ENCODE measurements around the gene CORO2B. TPM values are rescaled to one million over a fixed set of nuclear protein-coding genes. Genes with fewer than 3 reads are reported as not detected.

The CORO2B gene
- total and polyA plus RNA-seq, 2 of the 4 experiments (the other 2 are of a cell fraction) = 9.3 to 39.3 TPM

DNA sequence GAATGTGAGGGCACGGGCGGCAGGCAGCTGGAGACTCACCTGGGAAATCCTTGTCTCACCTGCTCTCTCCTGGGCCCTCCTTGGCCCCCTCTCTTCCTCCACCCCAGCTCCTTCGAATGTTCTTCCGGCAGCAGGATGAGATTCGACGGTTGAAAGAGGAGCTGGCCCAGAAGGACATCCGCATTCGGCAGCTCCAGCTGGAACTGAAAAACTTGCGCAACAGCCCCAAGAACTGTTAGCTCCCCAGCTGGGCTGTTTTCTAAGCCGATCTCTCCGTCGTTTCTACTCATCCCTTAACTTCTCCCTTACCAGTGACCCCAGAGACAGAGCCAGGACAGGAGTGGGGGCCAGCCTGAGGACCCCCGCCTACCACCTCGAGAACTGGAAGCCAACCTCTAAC, 146.9 kb downstream of the CORO2B start:
- Histone ChIP-seq H2BK5ac (ENCODE audit: low read depth, low read length, poor library complexity, severe bottlenecking) (no peak overlapping the region), H3K9me1 (ENCODE audit: insufficient read depth, low read length) (0 out of 2 replicates have a peak, but pooled peaks cover 3% of the 10 kb centered on the region), H3K9ac (ENCODE audit: low read depth, low read length) (no peak overlapping the region), H3K18ac (ENCODE audit: low read depth, low read length) (no peak overlapping the region), H4K91ac (ENCODE audit: insufficient read depth, low read depth, low read length) (no peak overlapping the region), H2BK120ac (ENCODE audit: low read depth, low read length) (no peak overlapping the region), H3K4me1 (ENCODE audit: control insufficient read depth, insufficient read depth, low read length) (peaks cover 5% of the 10 kb centered on the region), H4K8ac (ENCODE audit: low read depth in 2 of 2, low read length in 2 of 2) (no peak overlapping the region), H2AK5ac (ENCODE audit: low read depth, low read length) (no peak overlapping the region), H2BK20ac (ENCODE audit: low read depth, low read length) (no peak overlapping the region), H2AFZ (replicated peaks; ENCODE audit: low read length, poor library complexity) (no peak overlapping the region), H4K5ac (ENCODE audit: low read depth, low read length) (no peak overlapping the region), H4K20me1 (ENCODE audit: insufficient read depth, low read length) (no peaks in the 10 kb centered on the region), H3K56ac (ENCODE audit: extremely low read depth, insufficient read depth, low read length) (no peak overlapping the region), H2BK15ac (ENCODE audit: low read depth, low read length) (no peak overlapping the region), H3K9me3 (ENCODE audit: control insufficient read depth, insufficient read depth, low read length) (no peaks in the 10 kb centered on the region), H3K79me1 (ENCODE audit: low read depth in 1 of 2, low read length in 2 of 2) (no peaks in the 10 kb centered on the region), H3K36me3 (ENCODE audit: control insufficient read depth, insufficient read depth, low read length) (no peaks in the 10 kb centered on the region), H3K27ac (ENCODE audit: insufficient read depth, low read length) (no peak overlapping the region), H3K4me3 (ENCODE audit: insufficient read depth, low read depth, low read length) (no peak overlapping the region), H3K27me3 (ENCODE audit: control insufficient read depth, insufficient read depth, low read length) (no peaks in the 10 kb centered on the region), H3K4me2 (ENCODE audit: low read depth, low read length) (no peak overlapping the region), H2AK9ac (replicated peaks; ENCODE audit: low read depth, low read length, poor library complexity) (no peak overlapping the region), H3K4ac (ENCODE audit: low read depth, low read length) (no peak overlapping the region), H3K23ac (ENCODE audit: low read depth, low read length) (no peak overlapping the region), H3K14ac (replicated peaks; ENCODE audit: low read depth, low read length) (no peak overlapping the region)
- TF ChIP-seq CEBPB (IDR thresholded peaks at IDR 0.05; ENCODE audit: low read depth, low read length) = peak; percentile 95
- no peak for TF ChIP-seq CHD1 (IDR thresholded peaks at IDR 0.05; ENCODE audit: low read depth, low read length)
- DNase-seq (peak; percentile 53), ATAC-seq (ENCODE audit: low read depth) (peak; percentile 53)
- dilution Hi-C loops (cut with HindIII; ENCODE audit: low sequenced_read_pairs, unreplicated experiment) = no loop called here
- WGBS, 2 experiments (ENCODE audit: extremely low coverage in 2 of 2, insufficient read length in 1 of 2) = 16% methylated on average over 7 of the region's 14 CpGs; no CpG with 5 or more reads in 1 of the 2 experiments
- in situ Hi-C loops (cut with MboI; ENCODE audit: low sequenced_read_pairs) = no loop called here
- ChIA-PET POLR2A (ENCODE audit: unreplicated experiment) (no interaction called here), CTCF (interaction anchor here (1.3 kb wide), 1 partner anchor 28 kb away, joined by 5 read pairs; no protein-coding TSS in a partner anchor)
- no TSS peak for BruUV-seq (replicated peaks)
- intact Hi-C loops (cut with micrococcal nuclease) = no loop called here
